A549 (cell line): ENCODE measurements around the gene PCBP3.

Experiments
- RAD21 ChIP-seq, 2 experiments: fragments of >200 bp in 1 of 2; sonication (Bioruptor Twin) in 1 of 2; formaldehyde crosslinking in 1 of 2; IDR thresholded peaks in 1 of 2; conservative IDR thresholded peaks in 1 of 2; 2 replicates in 1 of 2; 3 replicates in 1 of 2; pipeline ENCODE4 v1.6.1; 2012 to 2018; ENCODE audit warnings: inconsistent platforms in 1 of 2
- RARB ChIP-seq: fragments of 250-450 bp; sonication (Bioruptor Pico); IDR thresholded peaks from 2 replicates; pipeline ENCODE4 v1.8.0; 2021; ENCODE audit warnings: mild to moderate bottlenecking, moderate library complexity
- TF ChIP-seq, protein P1 (sequence below): fragments of >200 bp; sonication (Bioruptor Twin); formaldehyde crosslinking; IDR thresholded peaks from 3 replicates; pipeline ENCODE4 v1.5.1; 2016

DNA sequence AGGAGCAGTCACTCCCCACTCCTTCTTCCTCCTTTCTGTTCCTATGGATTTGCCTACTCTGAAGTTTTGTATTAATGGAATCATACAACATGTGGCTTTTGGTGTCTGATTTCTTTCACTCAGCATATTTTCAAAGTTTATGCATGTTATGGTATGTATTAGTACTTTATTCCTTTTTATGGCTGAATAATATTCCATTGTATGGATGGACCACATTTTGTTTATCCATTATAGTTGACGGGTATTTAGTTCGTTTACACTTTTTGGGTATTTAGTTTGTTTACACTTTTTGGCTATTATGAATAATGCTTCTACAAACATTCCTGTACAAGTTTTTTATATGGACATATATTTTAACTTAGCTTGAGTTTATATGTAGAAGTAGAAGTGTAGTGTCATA, 113.1 kb downstream of the PCBP3 start:
- TF ChIP-seq RAD21 (conservative IDR thresholded peaks at IDR 0.05 in 1 of 2, IDR thresholded peaks at IDR 0.05 in 1 of 2) (no peak), RARB (CRISPR knock-in tag) (no peak)
- TF ChIP-seq, protein P1, sequence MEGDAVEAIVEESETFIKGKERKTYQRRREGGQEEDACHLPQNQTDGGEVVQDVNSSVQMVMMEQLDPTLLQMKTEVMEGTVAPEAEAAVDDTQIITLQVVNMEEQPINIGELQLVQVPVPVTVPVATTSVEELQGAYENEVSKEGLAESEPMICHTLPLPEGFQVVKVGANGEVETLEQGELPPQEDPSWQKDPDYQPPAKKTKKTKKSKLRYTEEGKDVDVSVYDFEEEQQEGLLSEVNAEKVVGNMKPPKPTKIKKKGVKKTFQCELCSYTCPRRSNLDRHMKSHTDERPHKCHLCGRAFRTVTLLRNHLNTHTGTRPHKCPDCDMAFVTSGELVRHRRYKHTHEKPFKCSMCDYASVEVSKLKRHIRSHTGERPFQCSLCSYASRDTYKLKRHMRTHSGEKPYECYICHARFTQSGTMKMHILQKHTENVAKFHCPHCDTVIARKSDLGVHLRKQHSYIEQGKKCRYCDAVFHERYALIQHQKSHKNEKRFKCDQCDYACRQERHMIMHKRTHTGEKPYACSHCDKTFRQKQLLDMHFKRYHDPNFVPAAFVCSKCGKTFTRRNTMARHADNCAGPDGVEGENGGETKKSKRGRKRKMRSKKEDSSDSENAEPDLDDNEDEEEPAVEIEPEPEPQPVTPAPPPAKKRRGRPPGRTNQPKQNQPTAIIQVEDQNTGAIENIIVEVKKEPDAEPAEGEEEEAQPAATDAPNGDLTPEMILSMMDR = no peak
